Calu3 (cell line): ENCODE data around the gene EDN3. TPM values are rescaled to one million over a fixed set of nuclear protein-coding genes. Genes with fewer than 3 reads are reported as not detected.

Experiments
- BruUV-seq: library from RNA; stranded (reverse); fragments of 400-500 nt; replicated peaks from 2 replicates; lab custom pipeline; 2021; lab: Mats Ljungman, UMichigan
- CTCF ChIA-PET: fragments of 300-600 bp; sonication (Branson Sonifier 250); formaldehyde crosslinking; loops from one replicate; lab custom pipeline; 2022; ENCODE audit warnings: antibody characterized with exemption; lab: Charles Lee
- DNase-seq: peaks from one replicate; pipeline ENCODE4 v3.0.0; 2022
- H3K27ac Mint-ChIP-seq: one replicate; pipeline ENCODE4 v1.8.0; 2022; ENCODE audit warnings: mixed read lengths; ENCODE audit not compliant: unreplicated experiment
- H3K27me3 Mint-ChIP-seq: one replicate; pipeline ENCODE4 v1.8.0; 2022; ENCODE audit warnings: mixed read lengths; ENCODE audit not compliant: unreplicated experiment
- H3K36me3 Mint-ChIP-seq: one replicate; pipeline ENCODE4 v1.8.0; 2022; ENCODE audit warnings: mild to moderate bottlenecking, moderate library complexity, mixed read lengths; ENCODE audit not compliant: insufficient read depth, unreplicated experiment
- H3K4me1 Mint-ChIP-seq: one replicate; pipeline ENCODE4 v1.8.0; 2022; ENCODE audit warnings: mild to moderate bottlenecking, low read depth, mixed read lengths; ENCODE audit not compliant: unreplicated experiment
- H3K4me3 Mint-ChIP-seq: one replicate; pipeline ENCODE4 v1.8.0; 2022; ENCODE audit warnings: mild to moderate bottlenecking, low read depth, moderate library complexity, mixed read lengths; ENCODE audit not compliant: unreplicated experiment
- H3K9me3 Mint-ChIP-seq: one replicate; pipeline ENCODE4 v1.8.0; 2022; ENCODE audit warnings: low read depth, mixed read lengths; ENCODE audit not compliant: unreplicated experiment
- CTCF ChIP-seq: fragments of 200-600 bp; IDR thresholded peaks from one replicate; pipeline ENCODE4 v1.8.0; 2022; ENCODE audit warnings: antibody characterized with exemption; ENCODE audit not compliant: unreplicated experiment
- intact Hi-C: fragments of 100-400 bp; cut with micrococcal nuclease; formaldehyde crosslinking; loops from one replicate; pipeline ENCODE4 v1.10.0; 2022; ENCODE audit not compliant: unreplicated experiment
- total RNA-seq: library from RNA; stranded (reverse); gene quantifications from 2 replicates; pipeline ENCODE4 v1.2.3, GENCODE V29; 2022

EDN3 gene
- total RNA-seq, 1 experiment from 2014 or later: not detected

- Mint-ChIP-seq H3K4me3 (no peak overlapping the region), H3K9me3 (no peaks in the 10 kb centered on the region), H3K27ac (no peak overlapping the region), H3K4me1 (no peaks in the 10 kb centered on the region), H3K27me3 (peaks cover 85% of the 10 kb centered on the region), H3K36me3 (no peaks in the 10 kb centered on the region)
- intact Hi-C loops: no loop called here
- no peak for DNase-seq
- BruUV-seq: no TSS peak
- CTCF ChIA-PET: interaction anchor here (0.6 to 1.1 kb wide), 3 partner anchors 11 to 1782 kb away, joined by 4 to 6 read pairs (median 5); no protein-coding TSS in a partner anchor
- no peak for TF ChIP-seq CTCF
Measured at GRCh38 chr20:59269411-59270025, 30.9 kb upstream of the EDN3 start.

DNA sequence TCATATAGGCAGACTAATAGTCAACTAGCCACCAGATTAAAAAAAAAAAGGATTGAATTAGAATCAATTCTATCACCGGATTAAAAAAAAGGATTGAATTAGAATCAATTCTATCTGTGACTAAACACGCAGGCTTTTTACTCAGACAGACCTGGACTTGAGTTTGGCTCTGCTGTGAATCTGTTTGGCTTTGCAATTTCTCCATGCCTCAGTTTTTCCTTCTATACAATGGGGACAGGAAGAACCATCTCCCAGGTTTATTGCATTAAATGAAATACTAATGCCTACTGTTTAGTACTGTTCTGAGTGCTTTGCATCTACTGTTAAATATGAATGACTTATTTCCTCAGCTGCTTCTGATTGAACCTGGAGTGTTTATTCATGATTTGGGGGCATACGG lies 30.0 kb upstream of the EDN3 start:
- TF ChIP-seq CTCF: no peak
- DNase-seq: no peak
- Mint-ChIP-seq H3K9me3 (no peaks in the 10 kb centered on the region), H3K4me3 (no peak overlapping the region), H3K27me3 (peaks cover 85% of the 10 kb centered on the region), H3K36me3 (no peaks in the 10 kb centered on the region), H3K27ac (no peak overlapping the region), H3K4me1 (no peaks in the 10 kb centered on the region)
- no TSS peak for BruUV-seq
- intact Hi-C loops: no loop called here
- CTCF ChIA-PET: interaction anchor here (0.6 to 1.1 kb wide), 2 partner anchors 10 to 1783 kb away, joined by 5 to 6 read pairs; no protein-coding TSS in a partner anchor

GRCh38 chr20:59273739-59274357 lies 26.6 kb upstream of the EDN3 start:
- no TSS peak for BruUV-seq
- Mint-ChIP-seq H3K4me3 (no peak overlapping the region), H3K4me1 (no peaks in the 10 kb centered on the region), H3K27me3 (peaks cover 93% of the 10 kb centered on the region), H3K36me3 (no peaks in the 10 kb centered on the region), H3K9me3 (no peaks in the 10 kb centered on the region), H3K27ac (no peak overlapping the region)
- intact Hi-C loops: no loop called here
- no peak for TF ChIP-seq CTCF
- CTCF ChIA-PET: no interaction called here
- no peak for DNase-seq

- intact Hi-C loops: no loop called here
Measured at GRCh38 chr20:59276938-59277337, 23.5 kb upstream of the EDN3 start.

More at GRCh38 chr20:59276938-59277337, 23.5 kb upstream of the EDN3 start:
- TF ChIP-seq CTCF: no peak
- no peak for DNase-seq
- no TSS peak for BruUV-seq
- Mint-ChIP-seq H3K4me3 (no peak overlapping the region), H3K27me3 (peaks cover 94% of the 10 kb centered on the region), H3K9me3 (no peaks in the 10 kb centered on the region), H3K27ac (no peak overlapping the region), H3K36me3 (no peaks in the 10 kb centered on the region), H3K4me1 (no peaks in the 10 kb centered on the region)
- CTCF ChIA-PET: no interaction called here
